Measurements from ENCODE around the gene SYT4. TPM values are rescaled to one million over a fixed set of nuclear protein-coding genes. Genes with fewer than 3 reads are reported as not detected.

Gene SYT4
- total RNA-seq, 1 experiment from 2014 or later = 3.4 TPM

- Histone ChIP-seq H4K8ac (replicated peaks; ENCODE audit: insufficient read length, low read depth, low read length) (no peak overlapping the region), H2BK120ac (ENCODE audit: low read depth, low read length, poor library complexity, severe bottlenecking) (no peak overlapping the region), H2BK12ac (ENCODE audit: insufficient read length, low read depth, low read length) (no peak overlapping the region), H3T11ph (ENCODE audit: low read length) (no peak overlapping the region), H3K23me2 (ENCODE audit: insufficient read length, low read depth, low read length, poor library complexity, severe bottlenecking) (no peaks in the 10 kb centered on the region), H2AK5ac (ENCODE audit: insufficient read length, low read length) (no peak overlapping the region), H3K4me1 (ENCODE audit: insufficient read depth, low read length) (no peaks in the 10 kb centered on the region), H3K4me2 (ENCODE audit: insufficient read depth, insufficient read length, low read length) (no peak overlapping the region), H2BK15ac (ENCODE audit: low read depth, low read length) (no peak overlapping the region), H2AFZ (ENCODE audit: low read length) (no peak overlapping the region), H3K4ac (ENCODE audit: low read depth, low read length) (no peak overlapping the region), H3K9me3 (ENCODE audit: control insufficient read depth, low read depth, low read length) (no peaks in the 10 kb centered on the region), H3K79me1 (ENCODE audit: insufficient read depth, low read depth, low read length, poor library complexity, severe bottlenecking) (no peaks in the 10 kb centered on the region), H4K5ac (ENCODE audit: insufficient read length, low read depth, low read length) (no peak overlapping the region), H3K56ac (ENCODE audit: insufficient read length, low read depth, low read length) (no peak overlapping the region), H2BK5ac (ENCODE audit: insufficient read length, low read length) (no peak overlapping the region), H3K18ac (ENCODE audit: insufficient read length, low read depth, low read length) (no peak overlapping the region), H3K14ac (ENCODE audit: insufficient read depth, low read length) (no peak overlapping the region), H4K91ac (ENCODE audit: insufficient read length, low read depth, low read length) (no peak overlapping the region), H4K20me1 (ENCODE audit: control insufficient read depth, insufficient read depth, insufficient read length) (no peaks in the 10 kb centered on the region), H2BK20ac (ENCODE audit: low read depth, low read length, poor library complexity, severe bottlenecking) (no peak overlapping the region), H3K79me2 (ENCODE audit: insufficient read depth, low read length) (no peaks in the 10 kb centered on the region), H3K27me3 (ENCODE audit: insufficient read depth, low read length) (no peaks in the 10 kb centered on the region), H3K9ac (ENCODE audit: extremely low read depth, insufficient read length, low read length) (no peak overlapping the region), H3K27ac (ENCODE audit: insufficient read length, low read depth, low read length) (no peak overlapping the region), H3K23ac (ENCODE audit: insufficient read length, low read depth, low read length) (no peak overlapping the region)
- TF ChIP-seq CTCF (conservative IDR thresholded peaks at IDR 0.05) = no peak
- H3K9me3 Mint-ChIP-seq = no peaks in the 10 kb centered on the region
- H3K36me3 Mint-ChIP-seq (ENCODE audit: insufficient read depth in 1 of 3, low read depth in 3 of 3) = no peaks in the 10 kb centered on the region
- no peak overlapping the region for H3K4me3 Mint-ChIP-seq
- no peak for DNase-seq
- H3K4me1 Mint-ChIP-seq = no peaks in the 10 kb centered on the region
- WGBS (ENCODE audit: extremely low coverage, insufficient read length, low lambda C conversion rate) = 100% methylated on average over 1 of the region's 3 CpGs
- no peaks in the 10 kb centered on the region for H3K27me3 Mint-ChIP-seq (ENCODE audit: low read depth)
- H3K27ac Mint-ChIP-seq = no peak overlapping the region
These were observed 37.7 kb upstream of the SYT4 start for GRCh38 chr18:43314941-43315340.
